Heart left ventricle (tissue), 13 donors: ENCODE measurements around the gene ECPAS.

Experiments used
- CTCF ChIP-seq, 12 donors: fragments of 200-600 bp; sonication (generic) in 4 of 12; IDR thresholded peaks; one replicate each; pipeline versions ENCODE4 v1.5.0 to v1.8.0; 2018 to 2022; ENCODE audit warnings: antibody characterized with exemption in 12 of 12, mild to moderate bottlenecking in 5 of 12
- POLR2A ChIP-seq, 2 donors: fragments of 450-650 bp; IDR thresholded peaks; one replicate each; pipeline ENCODE4 v1.6.1; 2017; ENCODE audit warnings: antibody characterized with exemption in 2 of 2, mild to moderate bottlenecking in 2 of 2, moderate library complexity in 2 of 2
- donor health status: ischemic (EF 13 %, LVEDD 7.1; RV severe dilation, severe dysfunction).
- donor health status: DM: no; HTN: yes; CAD: no.
- donor health status: DM: no; HTN: no; CAD: no.
- donor health status: ischemic (EF 25% LVEDD 6.9; RV normal size, moderate dysfunction).
- donor health status: ischemic (EF 25% LVEDD 5.7; RV mildly dilated, moderate dysfunction).
- donor health status: ischemic (EF 35%, LVEDD 5.7; RV mildly dilated, moderate dysfunction).
- donor health status: nonischemic (EF 11% LVEDD 7.7; RV severe dilation, severe dysfunction).
- donor health status: DM: yes; HTN: yes; CAD: no.
- donor health status: PGD.
- donor health status: ischemic (EF 29% LVEDD 5.4; RV normal size, mild dysfunction).
- donor health status: nonischemic (EF 23%, LVEDD 6.1; RV moderate dilation, normal function).

GRCh38 chr9:111423389-111423788 is 60.8 kb downstream of the ECPAS start:
- TF ChIP-seq CTCF (IDR thresholded peaks at IDR 0.05) (no peak), POLR2A (IDR thresholded peaks at IDR 0.05) (no peak)
